HUES6 (cell line): ENCODE data around the gene IGLL5.

ENCODE experiments used
- H3K27ac ChIP-seq: 2 replicates; pipeline ENCODE4 v1.7.0; 2013; ENCODE audit warnings: low read depth, mild to moderate bottlenecking, low read length, inconsistent platforms
- H3K27me3 ChIP-seq: 2 replicates; pipeline ENCODE4 v1.6.1; 2013; ENCODE audit warnings: low read length; ENCODE audit not compliant: control insufficient read depth, insufficient read depth
- H3K36me3 ChIP-seq: 2 replicates; pipeline ENCODE4 v1.6.1; 2013; ENCODE audit warnings: low read length; ENCODE audit not compliant: control insufficient read depth, insufficient read depth
- H3K4me1 ChIP-seq: 2 replicates; pipeline ENCODE4 v1.6.1; 2013; ENCODE audit warnings: low read length; ENCODE audit not compliant: control insufficient read depth, insufficient read depth
- H3K4me3 ChIP-seq: 2 replicates; pipeline ENCODE4 v1.5.1; 2013; ENCODE audit warnings: low read depth, low read length
- H3K9ac ChIP-seq: one replicate; pipeline ENCODE4 v1.6.1; 2013; ENCODE audit warnings: mild to moderate bottlenecking, low read length
- H3K9me3 ChIP-seq: 2 replicates; pipeline ENCODE4 v1.6.1; 2013; ENCODE audit warnings: low read depth, low read length; ENCODE audit not compliant: control insufficient read depth, insufficient read depth

Gene IGLL5

DNA sequence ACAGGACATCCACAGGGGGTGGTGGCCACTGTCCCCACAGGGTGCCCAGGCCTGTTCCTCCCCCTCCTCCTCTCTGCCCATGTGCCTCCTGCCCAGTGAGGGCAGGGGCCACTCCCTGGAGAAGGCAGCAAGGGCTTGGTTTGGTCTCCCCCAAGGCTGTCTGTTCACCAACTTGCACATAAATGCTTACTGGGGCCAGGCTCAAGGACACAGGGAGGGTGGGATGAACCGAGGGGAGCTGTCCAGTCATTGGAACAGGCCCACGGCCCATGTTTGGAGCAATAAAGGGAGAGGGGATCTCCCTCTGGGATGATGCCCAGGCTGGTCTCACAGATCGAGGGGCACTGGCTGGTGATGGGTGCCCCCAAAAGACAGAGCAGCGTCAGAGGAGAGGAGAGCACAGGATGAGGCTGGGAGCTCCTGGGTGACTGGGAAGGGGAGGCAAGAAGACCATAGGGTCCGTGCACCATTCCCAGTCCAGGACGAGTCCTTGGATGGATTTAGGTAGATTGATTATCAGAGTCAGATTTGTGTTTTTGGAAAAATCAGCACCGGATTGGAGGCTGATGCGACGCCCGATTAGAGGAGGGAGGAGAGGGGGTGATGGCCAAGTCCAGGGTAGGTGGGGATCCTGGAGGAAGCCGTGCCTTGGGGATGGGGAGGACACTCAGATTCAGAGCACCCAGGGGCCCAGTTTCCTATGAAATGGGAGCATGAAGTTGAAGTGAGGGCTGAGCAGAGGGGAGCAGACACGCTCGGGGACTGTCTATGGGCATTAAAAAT lies 1.1 kb downstream of the IGLL5 start:
- no peak overlapping the region for H3K27ac ChIP-seq
- H3K4me3 ChIP-seq: no peak overlapping the region
- H3K4me1 ChIP-seq: no peaks in the 10 kb centered on the region; the same call in 1 of the 2 replicates
- no peaks in the 10 kb centered on the region for H3K36me3 ChIP-seq
- peaks cover 81% of the 10 kb centered on the region for H3K27me3 ChIP-seq
- no peaks in the 10 kb centered on the region for H3K9me3 ChIP-seq
- H3K9ac ChIP-seq: no peak overlapping the region

- Histone ChIP-seq H3K9me3 (no peaks in the 10 kb centered on the region), H3K9ac (no peak overlapping the region), H3K27me3 (peaks cover 89% of the 10 kb centered on the region), H3K4me1 (no peaks in the 10 kb centered on the region; the same call in 1 of the 2 replicates), H3K27ac (no peak overlapping the region), H3K4me3 (no peak overlapping the region), H3K36me3 (no peaks in the 10 kb centered on the region)
Observed at GRCh38 chr22:22890085-22890484, 2.5 kb downstream of the IGLL5 start.

- Histone ChIP-seq H3K9ac (no peak overlapping the region), H3K27ac (no peak overlapping the region), H3K4me1 (no peaks in the 10 kb centered on the region; the same call in 1 of the 2 replicates), H3K27me3 (peaks cover 90% of the 10 kb centered on the region), H3K9me3 (no peaks in the 10 kb centered on the region), H3K36me3 (no peaks in the 10 kb centered on the region), H3K4me3 (no peak overlapping the region)
Observed at GRCh38 chr22:22891139-22891621, 3.6 kb downstream of the IGLL5 start.

DNA sequence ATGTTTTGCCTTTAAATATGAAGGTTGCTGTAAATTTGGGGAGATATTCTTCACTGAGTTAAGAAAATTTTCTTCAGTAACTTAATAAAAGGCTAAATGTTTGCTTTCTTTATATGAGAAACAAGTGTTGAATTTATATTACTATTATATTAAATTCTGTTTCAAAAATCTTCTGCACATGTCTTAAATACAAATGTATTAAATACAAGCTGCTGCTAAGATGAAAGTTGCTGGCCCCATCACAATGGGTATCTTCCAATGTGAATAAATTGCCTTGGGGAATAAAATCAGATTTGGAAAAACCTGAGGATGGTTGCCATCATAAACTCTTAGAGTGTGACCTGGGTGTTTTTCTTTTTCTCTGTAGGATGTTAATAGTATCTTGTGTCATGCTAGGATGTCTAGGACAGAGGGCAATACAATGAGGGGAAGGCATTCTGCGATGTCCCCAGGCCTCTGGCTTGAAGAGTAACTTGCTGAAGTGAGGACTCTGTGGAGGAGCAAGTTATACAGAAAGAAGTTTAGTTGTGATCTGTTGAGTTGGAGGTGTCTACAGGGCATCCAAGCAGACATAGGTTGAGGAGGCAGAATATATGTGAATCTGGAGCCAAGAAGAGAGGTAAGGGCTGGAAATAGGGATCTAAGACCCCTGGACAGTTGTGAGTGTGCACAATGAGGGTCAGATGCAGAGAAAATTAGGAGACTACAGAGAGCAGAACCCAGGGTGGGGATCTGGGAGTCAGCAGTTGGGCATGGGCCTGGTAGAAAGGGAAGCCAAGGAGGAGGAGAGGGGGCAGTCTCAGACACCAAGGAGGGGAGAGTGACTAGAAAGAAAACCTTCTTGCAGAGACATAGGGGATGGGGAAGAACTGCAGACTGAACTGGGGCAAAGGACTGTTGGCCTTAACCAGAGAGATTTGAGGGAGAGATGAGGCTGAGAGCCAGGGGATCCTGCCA lies 4.8 kb downstream of the IGLL5 start:
- Histone ChIP-seq H3K27ac (no peak overlapping the region), H3K36me3 (no peaks in the 10 kb centered on the region), H3K9ac (no peak overlapping the region), H3K9me3 (no peaks in the 10 kb centered on the region), H3K4me1 (no peaks in the 10 kb centered on the region; the same call in 1 of the 2 replicates), H3K4me3 (no peak overlapping the region), H3K27me3 (peaks cover 90% of the 10 kb centered on the region)

GRCh38 chr22:22893077-22893805 lies 5.6 kb downstream of the IGLL5 start:
- Histone ChIP-seq H3K9ac (no peak overlapping the region), H3K9me3 (no peaks in the 10 kb centered on the region), H3K4me1 (no peaks in the 10 kb centered on the region; the same call in 1 of the 2 replicates), H3K27ac (no peak overlapping the region), H3K4me3 (no peak overlapping the region), H3K36me3 (no peaks in the 10 kb centered on the region), H3K27me3 (peaks cover 94% of the 10 kb centered on the region)

DNA sequence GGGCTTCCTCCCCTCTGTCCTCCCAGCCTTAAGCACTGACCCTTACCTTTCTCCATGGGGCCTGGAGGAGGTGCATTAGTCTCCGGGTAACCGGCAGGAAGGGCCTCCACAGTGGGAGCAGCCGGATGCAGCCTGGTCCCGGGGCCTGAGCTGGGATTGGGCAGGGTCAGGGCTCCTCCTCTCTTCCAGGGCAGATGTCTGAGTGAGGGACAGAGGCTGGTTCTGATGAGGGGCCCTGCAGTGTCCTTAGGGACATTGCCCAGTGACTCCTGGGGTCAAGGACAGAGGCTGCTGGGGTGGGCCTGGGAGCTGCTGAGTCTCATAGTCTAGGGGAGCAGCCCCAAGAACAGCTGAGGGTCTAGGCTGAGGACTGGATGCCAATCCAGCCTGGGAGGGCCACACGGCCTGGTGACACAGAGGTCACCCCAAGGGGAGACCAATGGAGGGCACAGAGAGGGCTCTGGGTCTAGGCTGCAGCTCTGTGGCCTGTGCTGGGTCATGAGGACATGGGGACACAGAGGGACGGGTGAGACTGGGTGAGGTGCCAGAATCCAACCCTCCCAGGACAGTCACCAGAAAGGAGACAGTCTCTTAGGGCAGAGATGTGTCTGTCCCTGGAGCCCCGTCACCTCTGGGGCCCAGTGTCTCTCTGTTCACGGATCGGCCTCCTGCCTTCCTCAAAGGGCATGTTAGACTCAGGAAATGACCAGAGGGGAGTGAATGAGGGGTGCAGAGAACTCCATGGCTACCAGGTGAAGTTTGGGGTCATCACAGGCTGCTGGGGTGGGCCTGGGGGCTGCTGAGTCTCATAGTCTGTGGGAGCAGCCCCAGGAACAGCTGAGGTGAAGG lies 6.5 kb downstream of the IGLL5 start:
- H3K27ac ChIP-seq: no peak overlapping the region
- no peaks in the 10 kb centered on the region; the same call in 1 of the 2 replicates for H3K4me1 ChIP-seq
- H3K9me3 ChIP-seq: no peaks in the 10 kb centered on the region
- H3K36me3 ChIP-seq: no peaks in the 10 kb centered on the region
- no peak overlapping the region for H3K9ac ChIP-seq
- H3K27me3 ChIP-seq: peaks cover 88% of the 10 kb centered on the region
- no peak overlapping the region for H3K4me3 ChIP-seq

DNA sequence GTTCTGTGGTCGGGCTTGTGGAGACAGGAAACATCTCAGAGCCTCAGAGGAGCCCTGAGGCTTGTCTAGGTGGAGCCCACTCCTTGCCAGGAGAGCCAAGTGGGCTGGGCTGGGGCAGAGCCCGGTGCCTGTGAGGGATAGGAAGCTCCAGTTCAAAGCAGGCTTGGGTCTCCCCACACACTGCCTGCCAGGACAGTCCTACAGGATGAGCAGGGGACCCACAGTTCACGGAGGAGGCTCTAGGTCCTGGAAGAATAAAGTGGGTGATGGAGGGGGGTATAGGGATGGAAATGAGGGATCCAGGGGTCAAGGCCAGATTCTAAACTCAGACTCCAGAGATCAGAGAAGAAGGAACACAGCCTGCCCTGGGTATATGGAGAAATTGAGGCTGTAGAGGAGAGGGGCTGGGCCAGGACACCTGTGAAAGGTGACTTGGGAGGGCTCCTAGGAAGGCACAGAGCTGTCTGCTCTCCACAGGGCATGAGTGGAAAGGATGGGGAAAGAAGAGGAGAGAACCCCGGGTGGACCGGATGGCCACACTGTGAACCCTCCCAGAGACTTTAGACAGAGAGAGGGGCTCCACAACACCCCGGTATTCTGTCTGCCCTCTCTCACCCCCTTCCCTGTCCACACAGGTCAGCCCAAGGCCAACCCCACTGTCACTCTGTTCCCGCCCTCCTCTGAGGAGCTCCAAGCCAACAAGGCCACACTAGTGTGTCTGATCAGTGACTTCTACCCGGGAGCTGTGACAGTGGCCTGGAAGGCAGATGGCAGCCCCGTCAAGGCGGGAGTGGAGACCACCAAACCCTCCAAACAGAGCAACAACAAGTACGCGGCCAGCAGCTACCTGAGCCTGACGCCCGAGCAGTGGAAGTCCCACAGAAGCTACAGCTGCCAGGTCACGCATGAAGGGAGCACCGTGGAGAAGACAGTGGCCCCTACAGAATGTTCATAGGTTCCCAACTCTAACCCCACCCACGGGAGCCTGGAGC lies 7.4 kb downstream of the IGLL5 start:
- Histone ChIP-seq H3K27me3 (peaks cover 84% of the 10 kb centered on the region), H3K9me3 (no peaks in the 10 kb centered on the region), H3K4me1 (no peaks in the 10 kb centered on the region; the same call in 1 of the 2 replicates), H3K4me3 (no peak overlapping the region), H3K9ac (no peak overlapping the region), H3K27ac (no peak overlapping the region), H3K36me3 (no peaks in the 10 kb centered on the region)

- Histone ChIP-seq H3K36me3 (no peaks in the 10 kb centered on the region), H3K9ac (no peak overlapping the region), H3K27me3 (peaks cover 78% of the 10 kb centered on the region), H3K27ac (no peak overlapping the region), H3K9me3 (no peaks in the 10 kb centered on the region), H3K4me1 (no peaks in the 10 kb centered on the region; the same call in 1 of the 2 replicates), H3K4me3 (no peak overlapping the region)
Observed at GRCh38 chr22:22895776-22896445, 8.3 kb downstream of the IGLL5 start.

DNA sequence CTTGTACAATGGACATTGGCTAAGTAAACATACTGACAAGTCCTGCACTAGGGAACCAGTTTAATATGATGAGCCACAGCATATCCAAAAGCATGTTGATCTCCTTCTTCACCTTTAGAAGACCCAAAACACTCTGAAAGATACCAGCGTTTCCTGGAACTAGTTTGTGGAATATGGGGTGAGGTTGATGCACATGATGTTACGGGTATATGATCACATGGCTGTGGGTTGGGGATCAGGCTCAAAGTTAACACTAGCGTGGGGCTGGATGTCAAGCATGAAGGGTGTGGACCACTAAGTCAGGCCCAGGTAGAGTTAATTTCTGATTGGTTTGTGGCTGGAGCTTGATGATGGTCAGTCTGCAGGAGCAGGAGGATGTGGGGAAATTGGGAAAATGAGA lies 9.0 kb downstream of the IGLL5 start:
- no peaks in the 10 kb centered on the region for H3K9me3 ChIP-seq
- H3K4me3 ChIP-seq: no peak overlapping the region
- H3K27ac ChIP-seq: no peak overlapping the region
- no peak overlapping the region for H3K9ac ChIP-seq
- H3K36me3 ChIP-seq: no peaks in the 10 kb centered on the region
- H3K4me1 ChIP-seq: no peaks in the 10 kb centered on the region; the same call in 1 of the 2 replicates
- H3K27me3 ChIP-seq: peaks cover 76% of the 10 kb centered on the region
